B cell (primary cell): ENCODE data around the gene S100A9. TPM values are rescaled to one million over a fixed set of nuclear protein-coding genes. Genes with fewer than 3 reads are reported as not detected.

Source experiments
- ATAC-seq: fragments of 200-7000 bp; cut with Tn5 transposase; one replicate; pipeline ENCODE4 v1.10.0; 2021; ENCODE audit warnings: low read depth, mild to moderate bottlenecking, moderate number of reproducible peaks, moderate library complexity
- CTCF ChIA-PET: fragments of 350-600 bp; sonication (Branson Sonifier 250); formaldehyde crosslinking; loops from one replicate; lab custom pipeline; 2021; ENCODE audit warnings: antibody characterized with exemption, inconsistent platforms; lab: Charles Lee
- POLR2A ChIA-PET: fragments of 350-600 bp; sonication (Branson Sonifier 250); formaldehyde crosslinking; loops from one replicate; lab custom pipeline; 2021; ENCODE audit warnings: antibody characterized with exemption; lab: Charles Lee
- DNase-seq: peaks from one replicate; pipeline ENCODE4 v3.0.0; 2013
- H2AFZ ChIP-seq: 2 replicates; pipeline ENCODE4 v1.6.1; 2012; ENCODE audit warnings: mild to moderate bottlenecking, low read depth, low read length; ENCODE audit not compliant: insufficient read depth, poor library complexity, severe bottlenecking
- H3K27ac ChIP-seq, 2 donors: 1 replicate in 1 of 2; 2 replicates in 1 of 2; pipeline ENCODE4 v1.5.1; 2012 to 2013; ENCODE audit warnings: low read length in 2 of 2, mild to moderate bottlenecking in 2 of 2, moderate library complexity in 1 of 2
- H3K27me3 ChIP-seq, 4 experiments: fragments of 200-600 bp in 1 of 4; sonication (generic) in 1 of 4; replicated peaks in 1 of 4; 1 replicate in 2 of 4; 2 replicates in 2 of 4; pipeline versions ENCODE4 v1.6.1 to v1.7.0; 2013 to 2016; ENCODE audit warnings: low read length in 3 of 4, mild to moderate bottlenecking in 2 of 4, mixed read lengths in 1 of 4, moderate library complexity in 1 of 4; ENCODE audit not compliant: insufficient read depth in 4 of 4, control insufficient read depth in 3 of 4; ENCODE audit errors: control extremely low read depth in 1 of 4
- H3K36me3 ChIP-seq, 2 experiments: replicated peaks in 1 of 2; 1 replicate in 1 of 2; 2 replicates in 1 of 2; pipeline versions ENCODE4 v1.6.1 to v1.7.1; 2013; ENCODE audit warnings: low read length in 1 of 2; ENCODE audit not compliant: insufficient read depth in 2 of 2, control insufficient read depth in 1 of 2; ENCODE audit errors: control extremely low read depth in 1 of 2, extremely low read depth in 1 of 2
- H3K4me1 ChIP-seq, 2 donors: fragments of 200-600 bp in 1 of 2; sonication (generic) in 1 of 2; 1 replicate in 1 of 2; 2 replicates in 1 of 2; pipeline versions ENCODE4 v1.5.1 to v1.6.1; 2013 to 2017; ENCODE audit warnings: low read length in 2 of 2; ENCODE audit not compliant: control insufficient read depth in 2 of 2, insufficient read depth in 2 of 2
- H3K4me2 ChIP-seq: replicated peaks from 2 replicates; pipeline ENCODE3; 2012; ENCODE audit warnings: mild to moderate bottlenecking, low read depth, low read length; ENCODE audit not compliant: poor library complexity, severe bottlenecking
- H3K4me3 ChIP-seq, 5 experiments: fragments of 200-600 bp in 1 of 5; sonication (generic) in 1 of 5; 1 replicate in 3 of 5; 2 replicates in 2 of 5; pipeline versions ENCODE4 v1.5.1 to v1.7.0; 2011 to 2016; ENCODE audit warnings: low read length in 4 of 5, mild to moderate bottlenecking in 4 of 5, low read depth in 2 of 5, control low read depth in 1 of 5, moderate library complexity in 1 of 5; ENCODE audit not compliant: insufficient read depth in 1 of 5; ENCODE audit errors: control extremely low read depth in 1 of 5, extremely low read depth in 1 of 5
- H3K79me2 ChIP-seq: fragments of 200-600 bp; sonication (generic); one replicate; pipeline ENCODE4 v1.6.0; 2016; ENCODE audit warnings: low read length; ENCODE audit not compliant: control insufficient read depth, insufficient read depth
- H3K9ac ChIP-seq: fragments of 200-600 bp; sonication (generic); 2 replicates; pipeline ENCODE4 v1.6.1; 2017; ENCODE audit warnings: mild to moderate bottlenecking, low read length, moderate library complexity
- H3K9me3 ChIP-seq, 3 donors: one replicate each; pipeline versions ENCODE4 v1.6.1 to v1.7.1; 2013; ENCODE audit warnings: low read length in 2 of 3; ENCODE audit not compliant: control insufficient read depth in 2 of 3, insufficient read depth in 1 of 3; ENCODE audit errors: control extremely low read depth in 1 of 3
- H4K20me1 ChIP-seq: 2 replicates; pipeline ENCODE4 v1.6.0; 2012; ENCODE audit warnings: mild to moderate bottlenecking, low read length; ENCODE audit not compliant: insufficient read depth, control insufficient read depth, poor library complexity, severe bottlenecking
- H3K27ac Mint-ChIP-seq: one replicate; pipeline ENCODE4 v1.8.0; 2021; ENCODE audit warnings: mixed read lengths
- H3K27me3 Mint-ChIP-seq: one replicate; pipeline ENCODE4 v1.8.0; 2021; ENCODE audit warnings: mixed read lengths
- H3K4me1 Mint-ChIP-seq: one replicate; pipeline ENCODE4 v1.8.0; 2021; ENCODE audit warnings: mixed read lengths
- H3K4me3 Mint-ChIP-seq: one replicate; pipeline ENCODE4 v1.8.0; 2021; ENCODE audit warnings: mixed read lengths
- H3K9me3 Mint-ChIP-seq: one replicate; pipeline ENCODE4 v1.8.0; 2022; ENCODE audit warnings: mixed read lengths; ENCODE audit not compliant: insufficient read depth
- EZH2 ChIP-seq: IDR thresholded peaks from 2 replicates; pipeline ENCODE4 v1.6.1; 2012; ENCODE audit warnings: borderline replicate concordance, low read depth, mild to moderate bottlenecking, moderate library complexity, low read length; ENCODE audit not compliant: insufficient read depth, poor library complexity, severe bottlenecking
- WGBS: methylation state at CpG from one replicate; pipeline ENCODE4 v1.1.5; 2013; ENCODE audit warnings: missing lambda C conversion rate; ENCODE audit not compliant: insufficient coverage; 5-methylcytosine and 5-hydroxymethylcytosine counted together
- intact Hi-C: fragments of 100-400 bp; cut with micrococcal nuclease; formaldehyde crosslinking; loops from one replicate; pipeline ENCODE4 v1.10.0; 2022
- polyA plus RNA-seq: library from polyadenylated mRNA; depleted of rRNA; stranded (reverse); fragments of >200 nt; gene quantifications from 2 replicates; pipeline ENCODE4 v1.2.3, GENCODE V29; 2012
- total RNA-seq, 2 donors: library from RNA; stranded (reverse); fragments of 120-200 nt in 1 of 2; gene quantifications; 1 replicate in 1 of 2; 2 replicates in 1 of 2; pipeline versions ENCODE4 v1.2.3 to v1.2.4, GENCODE V29; 2013 to 2022
- TF ChIP-seq, protein P1 (sequence below): fragments of 200-600 bp; IDR thresholded peaks from one replicate; pipeline ENCODE4 v1.8.0; 2022; ENCODE audit warnings: antibody characterized with exemption, mild to moderate bottlenecking

Gene S100A9
- total and polyA plus RNA-seq, 2 donors (not counting 1 experiment from before 2014, with no cell fraction given): 4.2 to 66.6 TPM

DNA sequence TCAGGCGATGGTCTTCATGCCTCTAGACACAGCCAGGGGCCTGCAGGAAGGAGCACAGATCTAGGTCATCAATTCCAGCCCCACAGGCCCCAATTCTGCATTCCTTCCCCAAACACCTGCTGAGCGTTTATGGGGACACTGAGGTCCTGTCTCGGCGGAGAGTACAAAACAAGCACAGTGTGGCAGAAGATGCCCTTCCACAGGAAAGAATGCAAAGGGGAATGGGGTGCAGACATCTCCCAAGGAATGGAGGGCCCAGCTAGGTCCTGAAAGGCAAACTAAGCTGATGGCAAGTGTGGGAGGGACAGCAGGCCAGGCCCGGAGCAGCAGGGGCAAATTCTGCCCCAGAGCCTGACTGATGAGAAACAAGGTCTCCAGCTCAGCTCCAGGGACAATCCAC lies 36.7 kb downstream of the S100A9 start:
- 88% methylated on average over 5 of the region's 5 CpGs for whole genome bisulfite sequencing
- no peaks in the 10 kb centered on the region for H3K79me2 ChIP-seq
- no peaks in the 10 kb centered on the region for H3K4me1 ChIP-seq
- Mint-ChIP-seq H3K27ac (no peak overlapping the region), H3K9me3 (no peaks in the 10 kb centered on the region), H3K4me3 (no peak overlapping the region), H3K27me3 (peaks cover 42% of the 10 kb centered on the region), H3K4me1 (no peaks in the 10 kb centered on the region)
- ChIA-PET POLR2A (no interaction called here), CTCF (no interaction called here)
- TF ChIP-seq, protein P1, sequence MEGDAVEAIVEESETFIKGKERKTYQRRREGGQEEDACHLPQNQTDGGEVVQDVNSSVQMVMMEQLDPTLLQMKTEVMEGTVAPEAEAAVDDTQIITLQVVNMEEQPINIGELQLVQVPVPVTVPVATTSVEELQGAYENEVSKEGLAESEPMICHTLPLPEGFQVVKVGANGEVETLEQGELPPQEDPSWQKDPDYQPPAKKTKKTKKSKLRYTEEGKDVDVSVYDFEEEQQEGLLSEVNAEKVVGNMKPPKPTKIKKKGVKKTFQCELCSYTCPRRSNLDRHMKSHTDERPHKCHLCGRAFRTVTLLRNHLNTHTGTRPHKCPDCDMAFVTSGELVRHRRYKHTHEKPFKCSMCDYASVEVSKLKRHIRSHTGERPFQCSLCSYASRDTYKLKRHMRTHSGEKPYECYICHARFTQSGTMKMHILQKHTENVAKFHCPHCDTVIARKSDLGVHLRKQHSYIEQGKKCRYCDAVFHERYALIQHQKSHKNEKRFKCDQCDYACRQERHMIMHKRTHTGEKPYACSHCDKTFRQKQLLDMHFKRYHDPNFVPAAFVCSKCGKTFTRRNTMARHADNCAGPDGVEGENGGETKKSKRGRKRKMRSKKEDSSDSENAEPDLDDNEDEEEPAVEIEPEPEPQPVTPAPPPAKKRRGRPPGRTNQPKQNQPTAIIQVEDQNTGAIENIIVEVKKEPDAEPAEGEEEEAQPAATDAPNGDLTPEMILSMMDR: no peak
- TF ChIP-seq EZH2: no peak
- H3K9ac ChIP-seq: no peak overlapping the region
- intact Hi-C loops: no loop called here
- peaks cover 0 to 4% (median 0%) of the 10 kb centered on the region in 4 experiments for H3K27me3 ChIP-seq
- no peak overlapping the region for H3K4me3 ChIP-seq
- ATAC-seq (no peak), DNase-seq (no peak)
- H3K27ac ChIP-seq: no peak overlapping the region
- H3K4me2 ChIP-seq: no peak overlapping the region
- no peaks in the 10 kb centered on the region for H3K36me3 ChIP-seq
- no peak overlapping the region for H2AFZ ChIP-seq
- H4K20me1 ChIP-seq: no peaks in the 10 kb centered on the region
- no peaks in the 10 kb centered on the region for H3K9me3 ChIP-seq

DNA sequence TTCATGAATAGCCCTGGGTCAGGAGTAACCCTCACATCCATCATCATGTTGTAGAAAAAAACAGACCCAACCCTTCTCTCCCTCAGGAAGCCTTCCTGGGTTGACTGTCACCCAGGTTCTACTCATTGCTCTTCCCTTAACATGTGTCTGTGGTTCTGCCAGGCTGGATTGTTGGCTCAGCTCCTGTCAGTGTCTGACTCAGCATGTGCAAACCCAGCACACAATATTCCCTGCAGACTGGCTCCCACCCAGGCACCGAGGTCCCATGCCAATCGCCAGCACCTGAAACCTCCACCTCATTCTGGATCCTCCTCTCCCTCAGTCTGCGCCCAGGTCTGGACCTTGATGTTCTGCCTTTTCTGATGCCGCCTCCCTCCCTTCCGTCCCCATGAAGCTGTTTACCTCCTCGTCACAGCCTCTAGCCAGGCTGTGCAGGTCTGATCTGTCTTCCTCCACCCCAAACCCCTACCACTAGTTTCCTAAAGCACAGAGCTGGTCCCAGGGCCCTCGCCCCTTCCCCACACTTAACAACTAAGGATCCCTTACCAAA lies 37.6 kb downstream of the S100A9 start:
- Mint-ChIP-seq H3K27me3 (peaks cover 41% of the 10 kb centered on the region), H3K4me3 (no peak overlapping the region), H3K9me3 (no peaks in the 10 kb centered on the region), H3K4me1 (no peaks in the 10 kb centered on the region), H3K27ac (no peak overlapping the region)
- DNase-seq: no peak
- no peak overlapping the region for H3K9ac ChIP-seq
- H3K36me3 ChIP-seq: no peaks in the 10 kb centered on the region
- no peak for ATAC-seq
- 86% methylated on average over 7 of the region's 7 CpGs for WGBS
- H2AFZ ChIP-seq: no peak overlapping the region
- H3K4me1 ChIP-seq: no peaks in the 10 kb centered on the region
- no peak overlapping the region for H3K4me3 ChIP-seq
- H3K9me3 ChIP-seq: no peaks in the 10 kb centered on the region
- no peak overlapping the region for H3K27ac ChIP-seq
- peaks cover 0 to 4% (median 0%) of the 10 kb centered on the region in 4 experiments for H3K27me3 ChIP-seq
- no peaks in the 10 kb centered on the region for H4K20me1 ChIP-seq
- TF ChIP-seq EZH2: no peak
- TF ChIP-seq, protein P1: no peak
- POLR2A ChIA-PET: no interaction called here
- intact Hi-C loops: no loop called here
- H3K79me2 ChIP-seq: no peaks in the 10 kb centered on the region
- H3K4me2 ChIP-seq: no peak overlapping the region
- CTCF ChIA-PET: no interaction called here
